Pulmonary artery endothelial cell (primary cell): ENCODE measurements around the gene CXCL11. TPM values are rescaled to one million over a fixed set of nuclear protein-coding genes. Genes with fewer than 3 reads are reported as not detected.
"Not testable (repeated sequence)": the region's sequence is repeated elsewhere in the genome, so short reads cannot be mapped to it uniquely, and the experiment has no call there.

Experiments
- DNase-seq: peaks from one replicate; pipeline ENCODE4 v3.0.0-alpha.2; 2011; ENCODE audit warnings: low read depth, low spot score
- total RNA-seq: library from RNA; depleted of rRNA; stranded (reverse); fragments of >200 nt; gene quantifications from 2 replicates; pipeline ENCODE4 v1.2.3, GENCODE V29; 2014

CXCL11 gene
- total RNA-seq = 1.9 and 2.6 TPM in 2 replicates

GRCh38 chr4:76035799-76036380 lies at the start of gene CXCL11:
CXCL11 (minus strand) TSS chr4:76036070; CDS start chr4:76035987, 83 bp downstream.
- DNase-seq = peak; percentile 83

GRCh38 chr4:76084542-76084941 lies 48.7 kb upstream of the CXCL11 start:
- no peak for DNase-seq

GRCh38 chr4:76083386-76083988 lies 47.6 kb upstream of the CXCL11 start:
- DNase-seq = no peak

- DNase-seq = no peak
These were observed 42.3 kb upstream of the CXCL11 start for GRCh38 chr4:76078033-76078613.

- DNase-seq = no peak
These were observed 39.2 kb upstream of the CXCL11 start for GRCh38 chr4:76074993-76075600.

GRCh38 chr4:76074468-76074867 lies 38.6 kb upstream of the CXCL11 start, which contains the start of gene ART3:
ART3 (plus strand) TSS chr4:76074709; CDS start chr4:76075890, 1,181 bp downstream.
- DNase-seq = no peak

GRCh38 chr4:76072760-76073159 lies 36.9 kb upstream of the CXCL11 start:
- no peak for DNase-seq

GRCh38 chr4:76067652-76068286 lies 31.9 kb upstream of the CXCL11 start:
- peak; percentile 39 for DNase-seq

- no peak for DNase-seq
These were observed 30.7 kb upstream of the CXCL11 start for GRCh38 chr4:76066546-76066945.

GRCh38 chr4:76061982-76062381 lies 26.1 kb upstream of the CXCL11 start:
- DNase-seq = no peak

- DNase-seq = no peak
These were observed 25.6 kb upstream of the CXCL11 start for GRCh38 chr4:76061421-76061820.

GRCh38 chr4:76060506-76060905 lies 24.6 kb upstream of the CXCL11 start:
- no peak for DNase-seq

GRCh38 chr4:76059750-76060149 lies 23.9 kb upstream of the CXCL11 start:
- no peak for DNase-seq

- no peak for DNase-seq
These were observed 23.1 kb upstream of the CXCL11 start for GRCh38 chr4:76058888-76059426.

- no peak for DNase-seq
These were observed 22.4 kb upstream of the CXCL11 start for GRCh38 chr4:76058302-76058701.

GRCh38 chr4:76055421-76055820 lies 19.6 kb upstream of the CXCL11 start:
- DNase-seq = no peak

- DNase-seq = no peak
These were observed 19.1 kb upstream of the CXCL11 start for GRCh38 chr4:76055016-76055415.

GRCh38 chr4:76053730-76054129 lies 17.9 kb upstream of the CXCL11 start:
- DNase-seq = no peak

- DNase-seq = not testable (repeated sequence)
These were observed 14.7 kb upstream of the CXCL11 start for GRCh38 chr4:76050560-76051050.

- DNase-seq = not testable (repeated sequence)
These were observed 14.1 kb upstream of the CXCL11 start for GRCh38 chr4:76049860-76050416.

- DNase-seq = not testable (repeated sequence)
These were observed 8.8 kb upstream of the CXCL11 start for GRCh38 chr4:76044686-76045085.
